ENCODE data around the gene DIP2C. TPM values are rescaled to one million over a fixed set of nuclear protein-coding genes. Genes with fewer than 3 reads are reported as not detected.
A peak's percentile ranks its signal among the peaks of the same experiment; 100 is the strongest.

The DIP2C gene
- total and polyA plus RNA-seq, 8 donors = 2.4 to 40.1 (median 21.0) TPM

DNA sequence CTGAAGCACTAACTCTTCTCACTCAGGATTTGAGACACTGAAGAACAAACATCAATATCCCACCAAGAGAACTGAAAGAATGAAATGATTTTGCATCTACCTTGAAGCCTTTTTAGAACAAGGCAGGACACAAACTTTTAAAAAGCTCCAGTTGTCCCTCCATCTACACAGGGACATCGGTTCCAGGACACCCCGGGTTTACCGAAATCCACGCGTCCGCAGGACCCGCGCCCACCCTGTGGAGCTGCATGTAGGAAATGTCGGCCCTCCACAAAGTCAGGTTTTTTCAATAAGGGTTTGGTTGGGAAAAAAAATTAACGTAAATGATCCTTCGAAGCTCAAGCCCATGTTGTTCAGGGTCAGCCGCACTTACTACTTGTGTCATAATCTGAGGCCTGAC lies 94.0 kb downstream of the DIP2C start:
- H3K27me3 ChIP-seq = no peaks in the 10 kb centered on the region
- TF ChIP-seq, protein P1, sequence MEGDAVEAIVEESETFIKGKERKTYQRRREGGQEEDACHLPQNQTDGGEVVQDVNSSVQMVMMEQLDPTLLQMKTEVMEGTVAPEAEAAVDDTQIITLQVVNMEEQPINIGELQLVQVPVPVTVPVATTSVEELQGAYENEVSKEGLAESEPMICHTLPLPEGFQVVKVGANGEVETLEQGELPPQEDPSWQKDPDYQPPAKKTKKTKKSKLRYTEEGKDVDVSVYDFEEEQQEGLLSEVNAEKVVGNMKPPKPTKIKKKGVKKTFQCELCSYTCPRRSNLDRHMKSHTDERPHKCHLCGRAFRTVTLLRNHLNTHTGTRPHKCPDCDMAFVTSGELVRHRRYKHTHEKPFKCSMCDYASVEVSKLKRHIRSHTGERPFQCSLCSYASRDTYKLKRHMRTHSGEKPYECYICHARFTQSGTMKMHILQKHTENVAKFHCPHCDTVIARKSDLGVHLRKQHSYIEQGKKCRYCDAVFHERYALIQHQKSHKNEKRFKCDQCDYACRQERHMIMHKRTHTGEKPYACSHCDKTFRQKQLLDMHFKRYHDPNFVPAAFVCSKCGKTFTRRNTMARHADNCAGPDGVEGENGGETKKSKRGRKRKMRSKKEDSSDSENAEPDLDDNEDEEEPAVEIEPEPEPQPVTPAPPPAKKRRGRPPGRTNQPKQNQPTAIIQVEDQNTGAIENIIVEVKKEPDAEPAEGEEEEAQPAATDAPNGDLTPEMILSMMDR (IDR thresholded peaks at IDR 0.05) = no peak
- no peak for TF ChIP-seq POLR2AphosphoS5 (IDR thresholded peaks at IDR 0.05)
- TF ChIP-seq POLR2A (IDR thresholded peaks at IDR 0.05) = no peak
- no peak for TF ChIP-seq EP300 (IDR thresholded peaks at IDR 0.05)
- H3K27ac ChIP-seq = no peak overlapping the region
- no peaks in the 10 kb centered on the region for H3K9me3 ChIP-seq
- H3K4me1 ChIP-seq = peaks cover 17 to 47% (median 32%) of the 10 kb centered on the region in 4 donors
- intact Hi-C loops (cut with DNase I; ENCODE audit: low total_unique reads) = no loop called here
- H3K36me3 ChIP-seq = no peaks in the 10 kb centered on the region
- 95 to 98% (median 96%) methylated on average over 12 of the region's 12 CpGs for WGBS, 5 donors
- no peak overlapping the region for H3K4me3 ChIP-seq
- no peak for DNase-seq

DNA sequence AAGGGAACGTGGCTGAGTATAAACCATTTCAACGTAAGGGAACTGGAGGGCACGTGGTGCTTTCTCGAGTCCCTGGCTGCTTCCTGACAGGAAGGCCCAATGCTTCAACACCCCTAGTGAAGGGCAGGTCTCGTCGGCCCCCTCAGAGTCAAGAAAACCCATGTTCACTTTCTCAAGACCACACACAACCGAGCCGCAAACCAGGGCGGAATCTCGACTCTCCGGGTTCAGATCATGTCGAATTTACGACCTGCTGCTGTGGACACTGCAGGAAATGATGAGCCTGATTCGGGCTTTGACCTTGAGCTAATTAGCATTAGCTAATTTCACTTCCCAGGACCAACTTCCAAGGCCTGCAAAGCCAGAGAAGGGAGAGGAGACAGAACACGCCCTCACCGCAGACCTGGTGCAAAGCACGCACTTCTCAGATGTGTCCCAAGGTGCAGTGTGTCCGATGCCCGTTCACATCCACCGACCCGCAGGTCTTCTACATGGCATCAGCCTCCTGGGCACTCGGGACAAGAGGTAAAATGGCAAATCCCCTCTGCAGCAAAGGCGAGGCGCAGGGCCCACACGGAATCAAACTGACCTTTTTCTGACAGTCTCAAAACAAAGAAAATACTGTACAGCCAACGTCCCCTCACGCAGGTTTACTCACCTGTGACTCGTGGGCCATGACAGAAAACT lies 94.7 kb downstream of the DIP2C start:
- WGBS, 5 donors = 91 to 95% (median 95%) methylated on average over 28 of the region's 28 CpGs

DNA sequence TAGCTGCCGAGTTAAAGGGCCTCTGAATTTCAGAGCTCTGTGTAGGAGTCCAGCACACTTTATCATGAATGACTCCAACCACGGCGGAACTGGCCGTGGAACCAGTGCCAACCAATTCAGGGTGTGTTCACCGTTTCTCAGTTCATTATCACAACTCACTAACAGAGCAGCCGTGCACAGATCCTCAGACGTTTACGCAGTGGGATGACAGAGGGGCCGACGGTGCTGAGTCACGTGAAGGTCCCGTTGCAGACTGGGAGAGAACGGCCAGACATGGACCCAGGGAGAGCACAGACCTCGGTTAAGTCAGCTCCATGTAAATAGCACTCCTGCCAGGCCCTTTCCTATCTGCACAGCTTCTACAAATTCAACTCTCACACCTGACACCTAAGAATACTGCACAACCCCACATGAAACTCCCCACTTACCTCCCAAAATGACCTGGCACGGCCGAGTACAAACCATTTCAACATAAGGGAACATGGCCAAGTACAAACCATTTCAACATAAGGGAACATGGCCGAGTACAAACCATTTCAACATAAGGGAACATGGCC lies 95.5 kb downstream of the DIP2C start:
- intact Hi-C loops (cut with DNase I; ENCODE audit: low total_unique reads) = no loop called here
- DNase-seq = peak; percentile 68 to 74
- H3K27ac ChIP-seq = peak overlapping the region; percentile 11 to 73 (median 65)
- peak overlapping the region in 3 of 4 donors; percentile 1 to 20 (median 16) for H3K4me3 ChIP-seq
- no peaks in the 10 kb centered on the region for H3K9me3 ChIP-seq
- H3K27me3 ChIP-seq = no peaks in the 10 kb centered on the region
- TF ChIP-seq POLR2A (IDR thresholded peaks at IDR 0.05) (no peak), POLR2AphosphoS5 (IDR thresholded peaks at IDR 0.05) (peak in 2 of 3 donors; percentile 26 to 59)
- no peaks in the 10 kb centered on the region for H3K36me3 ChIP-seq
- H3K4me1 ChIP-seq = peaks cover 8 to 33% (median 23%) of the 10 kb centered on the region in 4 donors
- 34 to 56% (median 38%) methylated on average over 17 of the region's 17 CpGs for WGBS, 5 donors

More for the DNA sequence above, 94.7 kb downstream of the DIP2C start:
- Histone ChIP-seq H3K4me1 (peaks cover 10 to 39% (median 26%) of the 10 kb centered on the region in 4 donors), H3K36me3 (no peaks in the 10 kb centered on the region), H3K27me3 (no peaks in the 10 kb centered on the region), H3K27ac (peak overlapping the region in 1 of 5 donors; percentile 65), H3K4me3 (no peak overlapping the region), H3K9me3 (no peaks in the 10 kb centered on the region)
- intact Hi-C loops (cut with DNase I; ENCODE audit: low total_unique reads) = no loop called here
- no peak for TF ChIP-seq POLR2A (IDR thresholded peaks at IDR 0.05)
- no peak for TF ChIP-seq EP300 (IDR thresholded peaks at IDR 0.05)
- TF ChIP-seq POLR2AphosphoS5 (IDR thresholded peaks at IDR 0.05) = no peak
- TF ChIP-seq, protein P1 (IDR thresholded peaks at IDR 0.05) = no peak
- no peak for DNase-seq

GRCh38 chr10:593421-593820 lies 96.0 kb downstream of the DIP2C start:
- Histone ChIP-seq H3K4me1 (peaks cover 7 to 33% (median 21%) of the 10 kb centered on the region in 4 donors), H3K9me3 (no peaks in the 10 kb centered on the region), H3K27ac (peak overlapping the region; percentile 11 to 73 (median 65)), H3K36me3 (no peaks in the 10 kb centered on the region), H3K27me3 (no peaks in the 10 kb centered on the region), H3K4me3 (peak overlapping the region in 3 of 4 donors; percentile 1 to 20 (median 16))
- intact Hi-C loops (cut with DNase I; ENCODE audit: low total_unique reads) = no loop called here
- 44 to 75% (median 51%) methylated on average over 15 of the region's 15 CpGs for WGBS, 5 donors
- TF ChIP-seq POLR2A (IDR thresholded peaks at IDR 0.05) = no peak
- TF ChIP-seq, protein P1 (IDR thresholded peaks at IDR 0.05) = no peak
- no peak for DNase-seq

DNA sequence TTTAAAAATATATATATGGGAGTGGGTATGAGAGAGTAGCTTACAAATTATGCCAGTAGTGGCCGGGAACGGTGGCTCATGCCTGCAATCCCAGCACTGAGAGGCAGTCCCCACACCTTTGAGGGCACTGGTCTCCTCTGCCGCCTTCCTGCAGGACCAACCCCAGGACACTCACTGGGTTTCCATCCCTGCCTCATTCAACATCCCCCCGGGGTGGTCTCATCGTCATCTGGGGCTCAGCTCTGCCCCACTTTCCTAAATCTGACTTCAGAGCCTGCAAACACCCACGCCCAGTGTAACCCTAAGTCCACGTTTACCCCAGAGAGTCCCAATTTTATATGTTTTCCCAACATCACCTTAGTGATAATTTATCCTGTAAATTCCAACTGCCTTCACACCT lies 96.5 kb downstream of the DIP2C start:
- Histone ChIP-seq H3K27me3 (no peaks in the 10 kb centered on the region), H3K27ac (peak overlapping the region in 4 of 5 donors; percentile 11 to 73 (median 65))
- WGBS, 5 donors = 65 to 79% (median 73%) methylated on average over 7 of the region's 7 CpGs

More for the DNA sequence above, 96.5 kb downstream of the DIP2C start:
- H3K4me1 ChIP-seq = peaks cover 7 to 33% (median 22%) of the 10 kb centered on the region in 4 donors
- TF ChIP-seq POLR2A (IDR thresholded peaks at IDR 0.05) (no peak), POLR2AphosphoS5 (IDR thresholded peaks at IDR 0.05) (no peak), EP300 (IDR thresholded peaks at IDR 0.05) (no peak)
- TF ChIP-seq, protein P1 (IDR thresholded peaks at IDR 0.05) = no peak
- intact Hi-C loops (cut with DNase I; ENCODE audit: low total_unique reads) = no loop called here
- H3K36me3 ChIP-seq = no peaks in the 10 kb centered on the region
- no peaks in the 10 kb centered on the region for H3K9me3 ChIP-seq
- H3K4me3 ChIP-seq = no peak overlapping the region
- no peak for DNase-seq

All from stomach (tissue), 9 donors.